A549 (cell line): ENCODE data around the gene PIK3C2B. TPM values are rescaled to one million over a fixed set of nuclear protein-coding genes. Genes with fewer than 3 reads are reported as not detected.

Experiments used
- ATAC-seq, 2 experiments: fragments of 200-7000 bp in 1 of 2; fragments of >200 bp in 1 of 2; cut with Nextera tagmentation in 1 of 2; cut with Tn5 transposase in 1 of 2; 3 replicates each; pipeline versions ENCODE4 v1.8.0 to v1.9.1; 2018 to 2020; ENCODE audit warnings: mild to moderate bottlenecking in 1 of 2, moderate library complexity in 1 of 2
- CTCF ChIA-PET: fragments of 300-600 bp; sonication (Branson Sonifier 250); formaldehyde crosslinking; extraction: SDS; loops from one replicate; lab custom pipeline; 2021; ENCODE audit warnings: antibody characterized with exemption, inconsistent platforms; lab: Yijun Ruan, JAX
- POLR2A ChIA-PET: fragments of 350-600 bp; formaldehyde crosslinking; extraction: SDS; loops from one replicate; lab custom pipeline; 2021; ENCODE audit warnings: antibody characterized with exemption, inconsistent platforms; lab: Yijun Ruan, JAX
- DNase-seq, 2 experiments: peaks; one replicate each; pipeline versions ENCODE4 v3.0.0 to v3.0.0-alpha.2; 2011 to 2016; ENCODE audit warnings: low read depth in 1 of 2, low spot score in 1 of 2
- FAIRE-seq: peaks from 2 replicates; lab custom pipeline; 2011; peaks lifted over from hg19 to GRCh38; lab: Jason Lieb, UNC
- H3K27ac ChIP-seq, 2 experiments: fragments of >200 bp; sonication (Bioruptor Twin); formaldehyde crosslinking; 3 replicates each; pipeline ENCODE4 v1.5.1; 2016 to 2017
- H3K4me1 ChIP-seq: fragments of >200 bp; sonication (Bioruptor Twin); formaldehyde crosslinking; 3 replicates; pipeline ENCODE4 v1.6.1; 2016
- H3K4me2 ChIP-seq: fragments of >200 bp; sonication (Bioruptor Twin); formaldehyde crosslinking; 3 replicates; pipeline ENCODE4 v1.6.1; 2016
- H3K4me3 ChIP-seq: fragments of >200 bp; sonication (Bioruptor Twin); formaldehyde crosslinking; 3 replicates; pipeline ENCODE4 v1.5.1; 2016
- H3K9me3 ChIP-seq: fragments of >200 bp; sonication (Bioruptor Twin); formaldehyde crosslinking; 3 replicates; pipeline ENCODE4 v1.6.1; 2016
- BCL3 ChIP-seq: fragments of >200 bp; sonication (Bioruptor Twin); formaldehyde crosslinking; IDR thresholded peaks from 3 replicates; pipeline ENCODE4 v1.6.1; 2016
- CEBPB ChIP-seq, 2 experiments: fragments of >200 bp in 1 of 2; sonication (Bioruptor Twin) in 1 of 2; formaldehyde crosslinking in 1 of 2; IDR thresholded peaks; 2 replicates each; pipeline ENCODE4 v1.6.1; 2012 to 2016
- CHD4 ChIP-seq: fragments of 200-600 bp; sonication (generic); IDR thresholded peaks from 2 replicates; pipeline ENCODE4 v1.6.1; 2016; ENCODE audit warnings: antibody characterized with exemption, mild to moderate bottlenecking, borderline replicate concordance
- EP300 ChIP-seq, 2 experiments: fragments of >200 bp; sonication (Bioruptor Twin); formaldehyde crosslinking; IDR thresholded peaks; 2 replicates in 1 of 2; 3 replicates in 1 of 2; pipeline ENCODE4 v1.6.1; 2016 to 2017
- FOSB ChIP-seq: fragments of 250-450 bp; sonication (Bioruptor Pico); IDR thresholded peaks from 2 replicates; pipeline ENCODE4 v1.5.0; 2020; ENCODE audit warnings: mild to moderate bottlenecking, moderate library complexity
- FOSL2 ChIP-seq, 2 experiments: fragments of 450-650 bp in 1 of 2; fragments of >200 bp in 1 of 2; sonication (Bioruptor Twin) in 1 of 2; formaldehyde crosslinking; IDR thresholded peaks; 2 replicates each; pipeline versions ENCODE4 v1.5.0 to v1.6.1; 2016 to 2020; ENCODE audit warnings: mild to moderate bottlenecking in 1 of 2, moderate library complexity in 1 of 2
- GATA3 ChIP-seq: IDR thresholded peaks from 2 replicates; pipeline ENCODE4 v1.6.1; 2012; ENCODE audit warnings: borderline replicate concordance
- HDAC2 ChIP-seq: fragments of 200-600 bp; sonication (generic); IDR thresholded peaks from 2 replicates; pipeline ENCODE4 v1.6.1; 2016
- HES2 ChIP-seq: fragments of >200 bp; sonication (Bioruptor Twin); formaldehyde crosslinking; IDR thresholded peaks from 2 replicates; pipeline ENCODE4 v1.6.1; 2016
- HOXB13 ChIP-seq: fragments of 250-450 bp; sonication (Bioruptor Pico); IDR thresholded peaks from 2 replicates; pipeline ENCODE4 v1.5.0; 2020; ENCODE audit warnings: low read depth, mild to moderate bottlenecking, moderate library complexity
- JUN ChIP-seq, 2 experiments: fragments of >200 bp; sonication (Bioruptor Twin); formaldehyde crosslinking; IDR thresholded peaks; 2 replicates in 1 of 2; 3 replicates in 1 of 2; pipeline ENCODE4 v1.6.1; 2016 to 2017
- JUNB ChIP-seq: fragments of >200 bp; sonication (Bioruptor Twin); formaldehyde crosslinking; IDR thresholded peaks from 2 replicates; pipeline ENCODE4 v1.6.1; 2016
- KDM1A ChIP-seq: fragments of 200-600 bp; sonication (generic); IDR thresholded peaks from 2 replicates; pipeline ENCODE4 v1.6.1; 2016; ENCODE audit warnings: low read depth, mild to moderate bottlenecking
- MAX ChIP-seq: IDR thresholded peaks from 2 replicates; pipeline ENCODE4 v1.6.1; 2012
- MYC ChIP-seq: IDR thresholded peaks from 2 replicates; pipeline ENCODE4 v1.6.1; 2012; ENCODE audit warnings: mild to moderate bottlenecking, inconsistent platforms, low read length, improper control_type of control experiment, borderline replicate concordance
- NFE2L2 ChIP-seq: fragments of 150-350 bp; conservative IDR thresholded peaks from 2 replicates; pipeline ENCODE4 v1.6.1; 2014; ENCODE audit warnings: low read length
- NPAS2 ChIP-seq: fragments of 250-450 bp; sonication (Bioruptor Pico); IDR thresholded peaks from 2 replicates; pipeline ENCODE4 v1.8.0; 2022; ENCODE audit warnings: mild to moderate bottlenecking, moderate library complexity, borderline replicate concordance
- PBX3 ChIP-seq: IDR thresholded peaks from 2 replicates; pipeline ENCODE4 v1.6.1; 2012
- POLR2AphosphoS2 ChIP-seq: conservative IDR thresholded peaks from 2 replicates; pipeline ENCODE4 v1.6.1; 2012; ENCODE audit warnings: low read length, improper control_type of control experiment, inconsistent platforms
- REST ChIP-seq: fragments of 200-600 bp; sonication (generic); IDR thresholded peaks from 2 replicates; pipeline ENCODE4 v1.6.1; 2016; ENCODE audit warnings: antibody characterized with exemption, mild to moderate bottlenecking, moderate library complexity
- RNF2 ChIP-seq: fragments of 200-600 bp; sonication (generic); IDR thresholded peaks from 2 replicates; pipeline ENCODE4 v1.6.1; 2016; ENCODE audit warnings: low read depth, mild to moderate bottlenecking, antibody characterized with exemption, moderate library complexity, borderline replicate concordance
- SMC3 ChIP-seq: fragments of >200 bp; sonication (Bioruptor Twin); formaldehyde crosslinking; IDR thresholded peaks from 3 replicates; pipeline ENCODE4 v1.6.1; 2018; ENCODE audit warnings: inconsistent platforms
- TFCP2L1 ChIP-seq: fragments of 250-450 bp; sonication (Bioruptor Pico); IDR thresholded peaks from 2 replicates; pipeline ENCODE4 v1.5.0; 2021; ENCODE audit warnings: mild to moderate bottlenecking
- ZC3H11A ChIP-seq: fragments of 450-650 bp; IDR thresholded peaks from 2 replicates; pipeline ENCODE4 v1.6.1; 2014; ENCODE audit warnings: antibody characterized with exemption, mild to moderate bottlenecking
- ZFP36 ChIP-seq: fragments of 450-650 bp; IDR thresholded peaks from 2 replicates; pipeline ENCODE4 v1.6.1; 2014; ENCODE audit warnings: borderline replicate concordance; ENCODE audit not compliant: partially characterized antibody
- WGBS: methylation state at CpG from one replicate; pipeline ENCODE4 v1.1.6; 2017; ENCODE audit errors: missing lambda C conversion rate; 5-methylcytosine and 5-hydroxymethylcytosine counted together
- polyA plus RNA-seq, 4 experiments: library from polyadenylated mRNA; depleted of rRNA in 3 of 4; stranded (reverse); fragments of >200 nt; fragmentation: RNase III in 1 of 4; extraction: RNeasy Plus Mini Kit Qiagen cat#74134 plus additional on column Dnase treatment in 1 of 4; gene quantifications; 2 replicates in 3 of 4; 3 replicates in 1 of 4; pipeline ENCODE4 v1.2.3, GENCODE V29; 2011 to 2017

PIK3C2B gene
- polyA plus RNA-seq, 2 of the 4 experiments (the other 2 are of a cell fraction) = 9.2 to 9.7 TPM

- no peak for ATAC-seq
These were observed 21.9 kb downstream of the PIK3C2B start for GRCh38 chr1:204472660-204473059.

GRCh38 chr1:204471687-204472086 is 22.9 kb downstream of the PIK3C2B start:
- no peak overlapping the region for H3K4me3 ChIP-seq
- H3K27ac ChIP-seq = no peak overlapping the region
- H3K9me3 ChIP-seq = no peaks in the 10 kb centered on the region
- ChIA-PET CTCF (interaction anchor here (0.6 to 3.8 kb wide), 5 partner anchors 15 to 1192 kb away, joined by 3 to 13 read pairs (median 3); partner anchors contain the start of gene PIK3C2B), POLR2A (no interaction called here)
- no peaks in the 10 kb centered on the region for H3K4me1 ChIP-seq
- TF ChIP-seq ZFP36 (no peak), TFCP2L1 (no peak), FOSL2 (IDR thresholded peaks at IDR 0.05) (no peak), FOSL2 (CRISPR knock-in tag; IDR thresholded peaks at IDR 0.05) (no peak), CHD4 (no peak), EP300 (IDR thresholded peaks at IDR 0.05) (no peak), MAX (no peak), KDM1A (no peak), PBX3 (no peak), SMC3 (no peak), MYC (no peak), RNF2 (no peak), JUN (IDR thresholded peaks at IDR 0.05) (no peak), FOSB (CRISPR knock-in tag) (no peak), ZC3H11A (no peak), POLR2AphosphoS2 (no peak)
- FAIRE-seq (no peak), DNase-seq (no peak), ATAC-seq (no peak)
- WGBS = 86% methylated on average over 4 of the region's 4 CpGs
- H3K4me2 ChIP-seq = no peak overlapping the region

More at GRCh38 chr1:204472660-204473059, 21.9 kb downstream of the PIK3C2B start:
- Histone ChIP-seq H3K9me3 (no peaks in the 10 kb centered on the region), H3K4me1 (peaks cover 3% of the 10 kb centered on the region; the same call in 1 of the 3 replicates), H3K4me2 (no peak overlapping the region), H3K4me3 (no peak overlapping the region), H3K27ac (no peak overlapping the region)
- FAIRE-seq = no peak
- ChIA-PET CTCF (interaction anchor here (1.0 to 3.8 kb wide), 3 partner anchors 22 to 41 kb away, joined by 5 to 13 read pairs (median 6); partner anchors contain the start of gene PIK3C2B), POLR2A (no interaction called here)
- no peak for TF ChIP-seq CEBPB (IDR thresholded peaks at IDR 0.05)
- no peak for TF ChIP-seq HES2
- no peak for TF ChIP-seq FOSL2 (IDR thresholded peaks at IDR 0.05)
- no peak for TF ChIP-seq FOSL2 (CRISPR knock-in tag; IDR thresholded peaks at IDR 0.05)
- TF ChIP-seq RNF2 = no peak
- no peak for TF ChIP-seq HOXB13
- DNase-seq = no peak
- 98% methylated on average over 2 of the region's 2 CpGs for WGBS

- CTCF ChIA-PET = interaction anchor here (0.9 to 2.1 kb wide), 2 partner anchors 24 to 39 kb away, joined by 3 to 7 read pairs; no protein-coding TSS in a partner anchor
- no peak for TF ChIP-seq HDAC2
- TF ChIP-seq NFE2L2 = no peak
- TF ChIP-seq BCL3 = no peak
- TF ChIP-seq NPAS2 = no peak
- no peak for TF ChIP-seq JUNB
- no peak for TF ChIP-seq TFCP2L1
- TF ChIP-seq REST = no peak
- no peak for TF ChIP-seq FOSL2 (IDR thresholded peaks at IDR 0.05)
- no peak for TF ChIP-seq FOSL2 (CRISPR knock-in tag; IDR thresholded peaks at IDR 0.05)
- TF ChIP-seq GATA3 = no peak
- TF ChIP-seq, all 56 proteins: peak for 0
- Histone ChIP-seq H3K4me1 (no peaks in the 10 kb centered on the region), H3K4me3 (no peak overlapping the region), H3K27ac (no peak overlapping the region), H3K9me3 (no peaks in the 10 kb centered on the region), H3K4me2 (no peak overlapping the region)
- DNase-seq = no peak
- no peak for FAIRE-seq
- 94% methylated on average over 9 of the region's 10 CpGs for WGBS
- no peak for ATAC-seq
- POLR2A ChIA-PET = no interaction called here
These were observed 25.3 kb downstream of the PIK3C2B start for GRCh38 chr1:204469304-204469703.
